Hepatocyte (in vitro differentiated cells): ENCODE data around the gene OPTC. TPM values are rescaled to one million over a fixed set of nuclear protein-coding genes. Genes with fewer than 3 reads are reported as not detected.

ENCODE experiments used
- DNase-seq: peaks from one replicate; pipeline ENCODE4 v3.0.0-alpha.2; 2016; ENCODE audit warnings: low spot score
- H2AFZ ChIP-seq: fragments of 200-600 bp; sonication (generic); 2 replicates; pipeline ENCODE4 v1.6.0; 2016; ENCODE audit warnings: antibody characterized with exemption, mild to moderate bottlenecking
- H3K27ac ChIP-seq: fragments of 200-600 bp; sonication (generic); 2 replicates; pipeline ENCODE4 v1.5.1; 2016; ENCODE audit warnings: mild to moderate bottlenecking
- H3K27me3 ChIP-seq: fragments of 200-600 bp; sonication (generic); 2 replicates; pipeline ENCODE4 v1.6.1; 2016
- H3K36me3 ChIP-seq: fragments of 200-600 bp; sonication (generic); replicated peaks from 2 replicates; pipeline ENCODE4 v1.5.1; 2016; ENCODE audit warnings: low read depth; ENCODE audit not compliant: insufficient read depth
- H3K4me1 ChIP-seq: fragments of 200-600 bp; sonication (generic); 2 replicates; pipeline ENCODE4 v1.5.1; 2016; ENCODE audit warnings: mild to moderate bottlenecking, moderate library complexity; ENCODE audit not compliant: insufficient read depth
- H3K4me2 ChIP-seq: fragments of 200-600 bp; sonication (generic); 2 replicates; pipeline ENCODE4 v1.6.0; 2016
- H3K4me3 ChIP-seq: fragments of 200-600 bp; sonication (generic); 2 replicates; pipeline ENCODE4 v1.5.1; 2016; ENCODE audit warnings: mild to moderate bottlenecking
- H3K79me2 ChIP-seq: fragments of 200-600 bp; sonication (generic); 2 replicates; pipeline ENCODE4 v1.6.0; 2017; ENCODE audit warnings: mild to moderate bottlenecking
- H3K9me2 ChIP-seq: fragments of 200-600 bp; sonication (generic); replicated peaks from 2 replicates; pipeline ENCODE4 v1.6.0; 2017; ENCODE audit warnings: mild to moderate bottlenecking; ENCODE audit not compliant: insufficient read depth
- H3K9me3 ChIP-seq: fragments of 200-600 bp; sonication (generic); 2 replicates; pipeline ENCODE4 v1.5.1; 2016; ENCODE audit warnings: low read depth, mild to moderate bottlenecking
- H4K20me1 ChIP-seq: fragments of 200-600 bp; sonication (generic); 2 replicates; pipeline ENCODE4 v1.6.0; 2016; ENCODE audit warnings: mild to moderate bottlenecking; ENCODE audit not compliant: insufficient read depth, poor library complexity, severe bottlenecking
- EZH2 ChIP-seq: fragments of 200-600 bp; sonication (generic); IDR thresholded peaks from 2 replicates; pipeline ENCODE4 v1.6.1; 2016; ENCODE audit warnings: antibody characterized with exemption, mild to moderate bottlenecking, borderline replicate concordance
- EZH2phosphoT487 ChIP-seq: fragments of 200-600 bp; sonication (generic); IDR thresholded peaks from one replicate; pipeline ENCODE4 v1.6.1; 2018; ENCODE audit warnings: antibody characterized with exemption, mild to moderate bottlenecking, low read depth, moderate library complexity; ENCODE audit not compliant: unreplicated experiment, severe bottlenecking
- WGBS: methylation state at CpG from one replicate; pipeline ENCODE4 v1.1.6; 2016; ENCODE audit warnings: low lambda C conversion rate; ENCODE audit errors: missing lambda C conversion rate; 5-methylcytosine and 5-hydroxymethylcytosine counted together
- polyA plus RNA-seq: library from polyadenylated mRNA; unstranded; fragments of >200 nt; fragmentation: Nextera tagmentation; extraction: Ambion mirVana; gene quantifications from 2 replicates; pipeline ENCODE4 v1.2.1, GENCODE V29; 2016
- total RNA-seq: library from RNA; depleted of rRNA; stranded (reverse); fragments of >200 nt; gene quantifications from 2 replicates; pipeline ENCODE4 v1.2.3, GENCODE V29; 2014
- TF ChIP-seq, protein P1 (sequence below): fragments of 200-600 bp; sonication (generic); IDR thresholded peaks from 2 replicates; pipeline ENCODE4 v1.5.1; 2016; ENCODE audit warnings: antibody characterized with exemption, mild to moderate bottlenecking; ENCODE audit not compliant: poor library complexity

The OPTC gene
- total and polyA plus RNA-seq, 2 experiments from 2014 or later: 0.28 TPM; not detected in 1

DNA sequence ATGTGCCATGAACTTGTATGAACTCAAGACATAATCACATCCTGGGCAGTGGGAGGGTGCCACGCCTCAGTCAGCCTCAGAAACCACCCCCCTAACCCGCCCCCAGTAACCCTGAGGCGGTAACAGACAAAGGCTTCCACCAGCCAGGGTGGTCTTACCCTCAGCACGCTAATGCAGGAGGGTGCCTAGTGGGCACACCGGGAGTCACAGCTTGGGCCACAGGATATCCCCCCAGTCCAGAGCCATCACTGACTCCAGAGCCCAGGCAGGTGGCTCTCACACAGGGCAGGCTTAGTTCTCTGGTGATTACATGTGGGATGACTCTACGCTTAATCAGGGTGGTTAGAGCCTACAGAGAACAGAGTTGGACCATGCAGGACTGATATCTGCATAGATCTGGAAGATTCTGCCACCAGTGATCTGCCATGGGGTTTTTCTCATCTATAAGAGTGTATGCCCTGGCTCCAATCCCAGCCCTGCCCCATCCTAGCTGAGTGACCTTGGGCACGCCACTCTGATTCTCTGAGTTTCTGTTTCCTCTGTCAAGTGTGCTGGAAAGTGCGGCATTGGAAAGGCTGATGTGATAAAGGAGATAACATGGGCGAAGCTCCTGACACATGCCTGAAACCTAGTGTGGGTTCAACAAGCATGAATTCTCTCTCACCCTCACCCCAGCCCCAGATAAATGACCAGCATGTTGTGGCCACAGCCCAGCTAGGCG, 27.3 kb downstream of the OPTC start:
- DNase-seq: peak; percentile 59
- Histone ChIP-seq H3K36me3 (no peaks in the 10 kb centered on the region), H3K27ac (peak overlapping the region; percentile 89), H3K4me2 (no peak overlapping the region), H3K9me3 (no peaks in the 10 kb centered on the region), H3K79me2 (no peaks in the 10 kb centered on the region), H3K4me1 (peaks cover 30% of the 10 kb centered on the region), H4K20me1 (no peaks in the 10 kb centered on the region), H2AFZ (no peak overlapping the region), H3K9me2 (no peaks in the 10 kb centered on the region), H3K4me3 (no peak overlapping the region), H3K27me3 (no peaks in the 10 kb centered on the region)
- 77% methylated on average over 10 of the region's 10 CpGs for WGBS
- TF ChIP-seq EZH2phosphoT487 (no peak), EZH2 (no peak)
- TF ChIP-seq, protein P1, sequence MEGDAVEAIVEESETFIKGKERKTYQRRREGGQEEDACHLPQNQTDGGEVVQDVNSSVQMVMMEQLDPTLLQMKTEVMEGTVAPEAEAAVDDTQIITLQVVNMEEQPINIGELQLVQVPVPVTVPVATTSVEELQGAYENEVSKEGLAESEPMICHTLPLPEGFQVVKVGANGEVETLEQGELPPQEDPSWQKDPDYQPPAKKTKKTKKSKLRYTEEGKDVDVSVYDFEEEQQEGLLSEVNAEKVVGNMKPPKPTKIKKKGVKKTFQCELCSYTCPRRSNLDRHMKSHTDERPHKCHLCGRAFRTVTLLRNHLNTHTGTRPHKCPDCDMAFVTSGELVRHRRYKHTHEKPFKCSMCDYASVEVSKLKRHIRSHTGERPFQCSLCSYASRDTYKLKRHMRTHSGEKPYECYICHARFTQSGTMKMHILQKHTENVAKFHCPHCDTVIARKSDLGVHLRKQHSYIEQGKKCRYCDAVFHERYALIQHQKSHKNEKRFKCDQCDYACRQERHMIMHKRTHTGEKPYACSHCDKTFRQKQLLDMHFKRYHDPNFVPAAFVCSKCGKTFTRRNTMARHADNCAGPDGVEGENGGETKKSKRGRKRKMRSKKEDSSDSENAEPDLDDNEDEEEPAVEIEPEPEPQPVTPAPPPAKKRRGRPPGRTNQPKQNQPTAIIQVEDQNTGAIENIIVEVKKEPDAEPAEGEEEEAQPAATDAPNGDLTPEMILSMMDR: no peak

DNA sequence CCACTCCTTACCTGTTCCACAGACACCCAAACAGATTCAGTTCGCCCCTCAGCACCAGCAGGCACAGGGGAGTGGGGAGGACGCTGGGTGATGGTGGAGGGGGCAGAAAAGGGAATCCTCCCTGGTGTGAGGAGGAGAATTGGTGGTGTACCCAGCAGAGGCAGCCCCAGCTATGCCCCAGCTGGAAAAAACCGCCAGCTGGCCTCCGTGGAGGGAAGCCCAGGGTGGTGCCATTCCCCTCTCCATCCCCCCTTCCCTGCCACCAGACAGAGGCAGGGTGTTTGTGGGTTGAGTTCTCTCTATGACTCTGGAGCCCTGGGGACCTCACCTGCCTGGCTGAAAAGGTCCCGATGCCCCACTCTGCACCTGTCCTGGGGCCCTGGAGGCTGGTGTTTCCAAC, 27.9 kb downstream of the OPTC start:
- 74% methylated on average over 5 of the region's 5 CpGs for WGBS
- no peaks in the 10 kb centered on the region for H4K20me1 ChIP-seq

DNA sequence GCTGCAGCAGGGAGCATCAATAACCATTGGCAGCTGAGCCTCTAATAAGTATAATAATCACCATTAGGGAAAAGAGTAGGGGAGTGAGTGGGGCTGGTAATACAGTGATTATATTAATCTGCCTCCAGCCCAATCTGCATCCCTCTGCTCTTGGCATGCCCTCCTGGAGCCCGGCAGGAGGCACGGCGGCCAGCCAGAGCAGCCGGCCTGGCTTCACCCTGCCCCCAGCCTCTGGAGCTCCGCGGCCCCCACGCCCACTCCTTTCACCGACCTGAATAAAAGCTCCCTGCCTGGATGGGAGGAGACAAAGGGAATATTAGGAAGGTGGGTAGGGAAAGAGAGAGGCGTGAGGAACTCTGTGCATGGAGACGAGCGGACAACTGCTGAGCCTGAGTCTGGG, 28.3 kb downstream of the OPTC start:
- H3K27me3 ChIP-seq: no peaks in the 10 kb centered on the region
- DNase-seq: no peak
- no peaks in the 10 kb centered on the region for H4K20me1 ChIP-seq
- H3K4me2 ChIP-seq: no peak overlapping the region
- H2AFZ ChIP-seq: no peak overlapping the region
- TF ChIP-seq EZH2 (no peak), EZH2phosphoT487 (no peak)
- TF ChIP-seq, protein P1: no peak
- WGBS: 63% methylated on average over 11 of the region's 11 CpGs
- no peak overlapping the region for H3K27ac ChIP-seq
- peaks cover 33% of the 10 kb centered on the region for H3K4me1 ChIP-seq
- H3K9me2 ChIP-seq: no peaks in the 10 kb centered on the region
- H3K9me3 ChIP-seq: no peaks in the 10 kb centered on the region
- H3K79me2 ChIP-seq: no peaks in the 10 kb centered on the region
- H3K4me3 ChIP-seq: no peak overlapping the region
- H3K36me3 ChIP-seq: no peaks in the 10 kb centered on the region

More for the DNA sequence above, 27.9 kb downstream of the OPTC start:
- Histone ChIP-seq H3K9me3 (no peaks in the 10 kb centered on the region), H3K27ac (peak overlapping the region; percentile 89), H3K27me3 (no peaks in the 10 kb centered on the region), H2AFZ (no peak overlapping the region), H3K4me3 (no peak overlapping the region), H3K79me2 (no peaks in the 10 kb centered on the region), H3K36me3 (no peaks in the 10 kb centered on the region), H3K9me2 (no peaks in the 10 kb centered on the region), H3K4me2 (no peak overlapping the region), H3K4me1 (peaks cover 33% of the 10 kb centered on the region)
- no peak for DNase-seq
- TF ChIP-seq, protein P1: no peak
- no peak for TF ChIP-seq EZH2phosphoT487
- no peak for TF ChIP-seq EZH2
